GM18873 (cell line): ENCODE results near the gene BCAM.
A peak's percentile ranks its signal among the peaks of the same experiment; 100 is the strongest.
"Not testable (repeated sequence)": the region's sequence is repeated elsewhere in the genome, so short reads cannot be mapped to it uniquely, and the experiment has no call there.

Experiments
- ATAC-seq: cut with Tn5 transposase; IDR thresholded peaks from one replicate; pipeline ENCODE4 v1.9.1; 2021; ENCODE audit warnings: mild to moderate bottlenecking, moderate library complexity, moderate number of reproducible peaks; ENCODE audit not compliant: unreplicated experiment, low FRiP score

The BCAM gene

GRCh38 chr19:44808463-44809371 is at the start of gene BCAM:
Gene BCAM, plus strand, starts transcription at chr19:44809103. Its CDS starts 22 bp downstream, at chr19:44809125.
- no peak for ATAC-seq

- no peak for ATAC-seq
Observed at GRCh38 chr19:44762038-44762437, 46.9 kb upstream of the BCAM start.

GRCh38 chr19:44765033-44765948 is 43.6 kb upstream of the BCAM start:
- ATAC-seq: no peak

- no peak for ATAC-seq
Observed at GRCh38 chr19:44765949-44766335, 43.0 kb upstream of the BCAM start.

GRCh38 chr19:44767295-44768180 is 41.4 kb upstream of the BCAM start:
- no peak for ATAC-seq

GRCh38 chr19:44770550-44771257 is 38.2 kb upstream of the BCAM start:
- ATAC-seq: peak; percentile 80

GRCh38 chr19:44772144-44772543 is 36.8 kb upstream of the BCAM start:
- not testable (repeated sequence) for ATAC-seq

- no peak for ATAC-seq
Observed at GRCh38 chr19:44772959-44773358, 35.9 kb upstream of the BCAM start.

- ATAC-seq: no peak
Observed at GRCh38 chr19:44775676-44776240, 33.1 kb upstream of the BCAM start.

GRCh38 chr19:44776402-44777096 is 32.4 kb upstream of the BCAM start:
- no peak for ATAC-seq

- no peak for ATAC-seq
Observed at GRCh38 chr19:44777715-44778347, 31.1 kb upstream of the BCAM start, which contains the start of gene CBLC. Gene CBLC, plus strand, starts transcription at chr19:44777890. Its CDS starts 42 bp downstream, at chr19:44777932.

- no peak for ATAC-seq
Observed at GRCh38 chr19:44779150-44779549, 29.8 kb upstream of the BCAM start.

GRCh38 chr19:44781694-44782093 is 27.2 kb upstream of the BCAM start:
- ATAC-seq: not testable (repeated sequence)

GRCh38 chr19:44782729-44783128 is 26.2 kb upstream of the BCAM start:
- ATAC-seq: no peak

GRCh38 chr19:44783545-44783944 is 25.4 kb upstream of the BCAM start:
- ATAC-seq: no peak

- no peak for ATAC-seq
Observed at GRCh38 chr19:44785271-44785670, 23.6 kb upstream of the BCAM start.

GRCh38 chr19:44785993-44786392 is 22.9 kb upstream of the BCAM start:
- no peak for ATAC-seq

- no peak for ATAC-seq
Observed at GRCh38 chr19:44788971-44789370, 19.9 kb upstream of the BCAM start.
